PC-9 (cell line): ENCODE measurements around the gene CPSF4L.

Experiments
- EZH2 ChIP-seq: fragments of 200-600 bp; sonication (generic); IDR thresholded peaks from 2 replicates; pipeline ENCODE4 v1.8.0; 2017; ENCODE audit warnings: antibody characterized with exemption, low read depth
- TF ChIP-seq, protein P1 (sequence below): fragments of 200-600 bp; sonication (generic); conservative IDR thresholded peaks from 2 replicates; pipeline ENCODE4 v1.6.1; 2017; ENCODE audit warnings: mixed run types, antibody characterized with exemption, mild to moderate bottlenecking, moderate library complexity

DNA sequence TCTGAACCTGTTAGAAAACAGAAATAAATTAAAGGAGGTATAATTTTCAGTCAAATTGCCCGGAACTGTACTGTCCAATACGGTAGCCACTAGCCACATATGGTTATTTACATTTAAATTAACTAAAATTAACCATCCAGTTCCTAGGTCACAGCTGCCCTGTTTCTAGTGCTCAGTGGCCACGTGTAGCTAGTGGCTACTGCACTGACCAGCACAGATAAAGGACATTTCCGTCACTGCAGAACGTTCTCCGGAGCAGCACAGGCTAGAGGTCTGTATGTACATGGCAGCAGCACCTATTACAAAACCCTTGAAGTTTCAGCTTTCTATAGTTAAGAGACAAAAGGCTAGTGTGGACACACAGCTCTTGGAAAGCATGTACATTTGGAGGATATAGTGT lies 33.7 kb downstream of the CPSF4L start:
- TF ChIP-seq, protein P1, sequence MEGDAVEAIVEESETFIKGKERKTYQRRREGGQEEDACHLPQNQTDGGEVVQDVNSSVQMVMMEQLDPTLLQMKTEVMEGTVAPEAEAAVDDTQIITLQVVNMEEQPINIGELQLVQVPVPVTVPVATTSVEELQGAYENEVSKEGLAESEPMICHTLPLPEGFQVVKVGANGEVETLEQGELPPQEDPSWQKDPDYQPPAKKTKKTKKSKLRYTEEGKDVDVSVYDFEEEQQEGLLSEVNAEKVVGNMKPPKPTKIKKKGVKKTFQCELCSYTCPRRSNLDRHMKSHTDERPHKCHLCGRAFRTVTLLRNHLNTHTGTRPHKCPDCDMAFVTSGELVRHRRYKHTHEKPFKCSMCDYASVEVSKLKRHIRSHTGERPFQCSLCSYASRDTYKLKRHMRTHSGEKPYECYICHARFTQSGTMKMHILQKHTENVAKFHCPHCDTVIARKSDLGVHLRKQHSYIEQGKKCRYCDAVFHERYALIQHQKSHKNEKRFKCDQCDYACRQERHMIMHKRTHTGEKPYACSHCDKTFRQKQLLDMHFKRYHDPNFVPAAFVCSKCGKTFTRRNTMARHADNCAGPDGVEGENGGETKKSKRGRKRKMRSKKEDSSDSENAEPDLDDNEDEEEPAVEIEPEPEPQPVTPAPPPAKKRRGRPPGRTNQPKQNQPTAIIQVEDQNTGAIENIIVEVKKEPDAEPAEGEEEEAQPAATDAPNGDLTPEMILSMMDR = no peak
- TF ChIP-seq EZH2 = no peak
